ENCODE results near the gene EAF1.

- TF ChIP-seq CTCF (IDR thresholded peaks at IDR 0.05; ENCODE audit: insufficient read depth, low read length, poor library complexity, severe bottlenecking) = no peak
- no peak for TF ChIP-seq EZH2phosphoT487 (conservative IDR thresholded peaks at IDR 0.05; ENCODE audit: low read length)
Measured at GRCh38 chr3:15399970-15400369, 27.4 kb upstream of the EAF1 start.

Data from SU-DHL-6 (cell line).